T-cell (primary cell): ENCODE results near the gene NTM. TPM values are rescaled to one million over a fixed set of nuclear protein-coding genes. Genes with fewer than 3 reads are reported as not detected.

ENCODE experiments used
- ATAC-seq, 4 experiments: fragments of 200-7000 bp in 3 of 4; fragments of 150-1000 bp in 1 of 4; cut with Tn5 transposase; replicated peaks in 1 of 4; 1 replicate in 3 of 4; 2 replicates in 1 of 4; pipeline ENCODE4 v1.10.0; 2021; ENCODE audit warnings: moderate library complexity in 3 of 4, mild to moderate bottlenecking in 2 of 4, moderate number of reproducible peaks in 1 of 4
- CTCF ChIA-PET, 2 donors: fragments of 300-600 bp; sonication (Branson Sonifier 250); formaldehyde crosslinking; loops; one replicate each; lab custom pipeline; 2022; ENCODE audit warnings: antibody characterized with exemption in 2 of 2; lab: Charles Lee
- POLR2A ChIA-PET, 2 donors: fragments of 300-600 bp; sonication (Branson Sonifier 250); formaldehyde crosslinking; loops; one replicate each; lab custom pipeline; 2022; ENCODE audit warnings: antibody characterized with exemption in 2 of 2; lab: Charles Lee
- DNase-seq, 35 experiments: peaks; one replicate each; pipeline versions ENCODE4 v3.0.0 to v3.0.0-alpha.2; 2013 to 2023
- H3K27ac ChIP-seq: one replicate; pipeline ENCODE4 v1.5.1; 2013; ENCODE audit warnings: low read length
- H3K27me3 ChIP-seq, 2 experiments: replicated peaks in 1 of 2; 1 replicate in 1 of 2; 2 replicates in 1 of 2; pipeline versions ENCODE4 v1.6.1 to v1.7.0; 2013; ENCODE audit warnings: low read length in 1 of 2, mixed read lengths in 1 of 2; ENCODE audit not compliant: control insufficient read depth in 2 of 2, insufficient read depth in 2 of 2; ENCODE audit errors: extremely low read depth in 1 of 2
- H3K36me3 ChIP-seq, 2 donors: 1 replicate in 1 of 2; 2 replicates in 1 of 2; pipeline versions ENCODE4 v1.6.1 to v1.7.0; 2013; ENCODE audit warnings: low read length in 1 of 2; ENCODE audit not compliant: control insufficient read depth in 2 of 2, insufficient read depth in 1 of 2; ENCODE audit errors: extremely low read depth in 1 of 2
- H3K4me1 ChIP-seq, 2 experiments: 1 replicate in 1 of 2; 2 replicates in 1 of 2; pipeline versions ENCODE4 v1.6.1 to v1.7.0; 2013; ENCODE audit warnings: low read length in 2 of 2, mixed read lengths in 1 of 2; ENCODE audit not compliant: insufficient read depth in 2 of 2, control insufficient read depth in 1 of 2; ENCODE audit errors: extremely low read depth in 1 of 2
- H3K4me3 ChIP-seq, 2 donors: 1 replicate in 1 of 2; 2 replicates in 1 of 2; pipeline versions ENCODE4 v1.5.1 to v1.7.0; 2013; ENCODE audit warnings: mild to moderate bottlenecking in 2 of 2, low read length in 1 of 2, moderate library complexity in 1 of 2; ENCODE audit not compliant: control insufficient read depth in 1 of 2; ENCODE audit errors: extremely low read depth in 1 of 2
- H3K9me3 ChIP-seq: 2 replicates; pipeline ENCODE4 v1.7.0; 2013
- H3K27ac Mint-ChIP-seq, 2 donors: one replicate each; pipeline ENCODE4 v1.8.0; 2020 to 2021; ENCODE audit warnings: mild to moderate bottlenecking in 2 of 2, mixed read lengths in 2 of 2
- H3K27me3 Mint-ChIP-seq, 2 donors: one replicate each; pipeline ENCODE4 v1.8.0; 2021 to 2022; ENCODE audit warnings: mixed read lengths in 2 of 2
- H3K36me3 Mint-ChIP-seq: one replicate; pipeline ENCODE4 v1.8.0; 2021; ENCODE audit warnings: mixed read lengths
- H3K4me1 Mint-ChIP-seq, 3 donors: one replicate each; pipeline ENCODE4 v1.8.0; 2020 to 2022; ENCODE audit warnings: mixed read lengths in 3 of 3, mild to moderate bottlenecking in 1 of 3
- H3K4me3 Mint-ChIP-seq, 3 donors: one replicate each; pipeline ENCODE4 v1.8.0; 2020 to 2022; ENCODE audit warnings: mild to moderate bottlenecking in 3 of 3, mixed read lengths in 3 of 3, moderate library complexity in 3 of 3
- H3K9me3 Mint-ChIP-seq, 3 donors: one replicate each; pipeline ENCODE4 v1.8.0; 2020 to 2022; ENCODE audit warnings: mixed read lengths in 3 of 3
- WGBS: methylation state at CpG from one replicate; pipeline ENCODE4 v1.1.5; 2013; ENCODE audit warnings: missing lambda C conversion rate; ENCODE audit not compliant: insufficient coverage; 5-methylcytosine and 5-hydroxymethylcytosine counted together
- total RNA-seq, 35 experiments: library from RNA in 6 of 35; stranded (reverse) in 6 of 35; fragments of 120-200 nt in 1 of 35; gene quantifications; one replicate each; pipeline versions ENCODE4 v1.2.1 to v1.2.4 and lab custom pipeline; 2013 to 2026

Gene NTM
- total RNA-seq, 5 donors from 2014 or later (not counting 1 experiment from before 2014, with no cell fraction given): not detected

DNA sequence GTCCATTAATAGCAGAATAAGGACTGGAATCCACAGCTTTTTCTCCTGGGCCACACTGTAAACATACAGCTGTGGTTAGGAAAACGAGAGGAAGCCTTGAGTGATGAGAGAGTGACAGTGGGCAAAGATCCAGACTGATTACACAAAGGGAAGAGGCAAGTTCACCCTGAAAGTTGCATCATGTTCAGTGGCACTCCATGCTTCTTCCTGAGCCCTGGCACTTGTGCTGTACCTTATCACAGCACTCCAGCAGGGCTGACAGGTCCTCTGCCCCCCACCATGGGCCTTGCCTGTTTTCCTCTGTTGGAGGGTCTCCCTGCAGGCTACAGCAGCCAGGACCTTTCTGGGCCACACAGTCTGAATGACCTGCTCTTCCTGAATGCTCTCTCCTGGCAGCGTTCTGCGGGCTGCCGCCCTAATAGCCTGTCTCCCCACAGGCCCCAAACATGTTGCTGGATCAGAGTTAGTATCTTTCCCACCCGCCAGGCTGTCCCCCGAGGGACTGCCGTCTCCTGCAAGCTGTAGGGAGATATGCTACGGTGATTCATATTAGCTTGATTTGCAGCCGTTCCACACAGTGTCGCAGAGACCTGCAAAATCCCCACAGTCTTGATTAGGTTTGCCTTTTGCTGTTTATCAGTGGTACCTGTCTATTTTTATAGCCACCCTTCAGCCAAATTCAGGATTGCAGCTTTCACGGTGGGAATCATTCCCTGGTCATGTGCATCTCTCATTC lies 60.2 kb downstream of the NTM start:
- H3K9me3 Mint-ChIP-seq: peaks cover 5 to 14% (median 9%) of the 10 kb centered on the region in 3 donors
- no peak for ATAC-seq
- H3K36me3 Mint-ChIP-seq: no peaks in the 10 kb centered on the region
- no peak overlapping the region for H3K27ac Mint-ChIP-seq
- H3K4me3 ChIP-seq: no peak overlapping the region
- 58% methylated on average over 6 of the region's 11 CpGs for WGBS
- no peaks in the 10 kb centered on the region for H3K4me1 ChIP-seq
- H3K27ac ChIP-seq: no peak overlapping the region
- no peaks in the 10 kb centered on the region for H3K27me3 ChIP-seq
- H3K9me3 ChIP-seq: no peaks in the 10 kb centered on the region
- ChIA-PET POLR2A (no interaction called here), CTCF (no interaction called here)
- no peak for DNase-seq
- peaks cover 0 to 3% of the 10 kb centered on the region in 2 donors for H3K27me3 Mint-ChIP-seq
- H3K36me3 ChIP-seq: no peaks in the 10 kb centered on the region
- no peaks in the 10 kb centered on the region for H3K4me1 Mint-ChIP-seq
- no peak overlapping the region for H3K4me3 Mint-ChIP-seq

DNA sequence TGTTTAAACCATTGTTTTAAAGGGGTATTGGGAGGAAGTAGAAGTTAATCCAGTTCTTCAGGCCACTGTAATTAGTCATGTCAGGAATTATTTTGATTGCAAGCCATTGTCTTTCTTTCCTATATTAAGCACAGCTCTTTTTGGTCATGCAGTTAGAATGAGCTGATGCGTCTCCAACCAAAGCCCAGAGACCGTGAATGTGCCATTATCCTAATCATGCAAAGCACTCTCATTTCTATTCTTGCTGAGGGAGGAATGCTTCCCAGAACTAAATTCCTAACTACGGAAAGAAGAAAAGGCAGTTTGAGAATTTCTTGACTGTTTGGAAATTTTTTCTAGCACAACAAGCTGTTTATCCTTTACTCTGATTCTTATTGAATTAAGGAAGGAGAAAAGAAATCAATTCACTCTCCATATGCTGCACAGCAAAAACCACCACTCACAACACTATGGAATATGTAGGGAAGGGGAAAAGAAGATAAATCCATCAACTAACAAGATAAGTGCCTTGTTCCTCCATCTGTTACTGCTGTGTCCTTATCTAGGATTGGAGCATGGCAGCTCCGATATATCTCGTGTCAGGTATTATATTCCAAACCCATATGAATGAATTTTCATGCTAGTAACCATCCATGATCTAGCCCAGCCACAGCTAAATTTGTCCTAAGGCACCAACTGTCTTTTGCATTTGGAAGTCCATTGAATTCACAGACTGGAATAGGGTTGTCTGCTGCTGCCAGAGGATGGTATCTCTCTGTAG lies 70.8 kb downstream of the NTM start:
- DNase-seq: no peak
- ChIA-PET POLR2A (no interaction called here), CTCF (no interaction called here)
- ATAC-seq: no peak
- Histone ChIP-seq H3K4me3 (no peak overlapping the region), H3K27me3 (no peaks in the 10 kb centered on the region), H3K27ac (no peak overlapping the region), H3K9me3 (no peaks in the 10 kb centered on the region), H3K36me3 (no peaks in the 10 kb centered on the region), H3K4me1 (no peaks in the 10 kb centered on the region)
- no CpG with 5 or more reads among the region's 5 CpGs for WGBS
- no peaks in the 10 kb centered on the region for H3K27me3 Mint-ChIP-seq
- H3K4me3 Mint-ChIP-seq: no peak overlapping the region
- H3K36me3 Mint-ChIP-seq: no peaks in the 10 kb centered on the region
- H3K9me3 Mint-ChIP-seq: peaks cover 4 to 23% (median 4%) of the 10 kb centered on the region in 3 donors
- H3K27ac Mint-ChIP-seq: no peak overlapping the region
- no peaks in the 10 kb centered on the region for H3K4me1 Mint-ChIP-seq

DNA sequence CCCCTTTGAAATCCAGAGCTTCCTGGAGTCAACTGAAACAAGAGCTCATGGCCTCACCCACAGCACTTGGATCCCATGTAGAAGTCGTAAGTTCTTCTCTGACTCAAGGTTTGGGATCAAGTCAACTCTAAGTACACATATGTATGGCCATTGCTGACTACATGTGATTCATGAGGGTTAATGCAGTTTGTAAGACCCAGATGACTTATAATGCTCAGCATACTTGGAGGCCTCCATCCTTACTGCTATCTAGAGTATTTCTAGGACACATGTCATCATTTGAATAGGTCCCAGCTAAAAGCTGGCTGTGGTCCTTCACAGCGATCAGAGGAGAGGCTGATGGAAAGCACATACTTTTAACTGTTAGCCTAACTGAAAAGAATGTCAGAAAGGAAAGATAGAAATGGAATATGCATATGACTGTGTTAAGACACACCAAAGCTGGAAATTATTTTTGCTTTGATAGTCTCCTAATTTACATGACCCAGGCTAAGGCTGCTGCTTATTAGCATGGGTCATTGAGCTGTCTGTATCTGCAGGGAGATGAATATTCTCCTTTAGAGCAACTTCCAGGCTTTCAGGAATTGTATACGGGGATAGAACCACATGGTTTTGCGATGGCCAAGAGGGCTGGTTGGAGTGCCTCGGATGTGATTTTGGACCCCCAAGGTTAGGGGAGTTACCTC lies 76.3 kb downstream of the NTM start:
- Mint-ChIP-seq H3K27ac (no peak overlapping the region), H3K4me1 (no peaks in the 10 kb centered on the region), H3K4me3 (no peak overlapping the region), H3K36me3 (no peaks in the 10 kb centered on the region), H3K27me3 (no peaks in the 10 kb centered on the region), H3K9me3 (peaks cover 0 to 5% (median 3%) of the 10 kb centered on the region in 3 donors)
- ATAC-seq: no peak
- H3K9me3 ChIP-seq: no peaks in the 10 kb centered on the region
- DNase-seq: no peak
- H3K4me3 ChIP-seq: no peak overlapping the region
- H3K27me3 ChIP-seq: no peaks in the 10 kb centered on the region
- H3K27ac ChIP-seq: no peak overlapping the region
- ChIA-PET CTCF (no interaction called here), POLR2A (no interaction called here)
- H3K4me1 ChIP-seq: no peaks in the 10 kb centered on the region
- 91% methylated on average over 3 of the region's 5 CpGs for WGBS
- no peaks in the 10 kb centered on the region for H3K36me3 ChIP-seq

DNA sequence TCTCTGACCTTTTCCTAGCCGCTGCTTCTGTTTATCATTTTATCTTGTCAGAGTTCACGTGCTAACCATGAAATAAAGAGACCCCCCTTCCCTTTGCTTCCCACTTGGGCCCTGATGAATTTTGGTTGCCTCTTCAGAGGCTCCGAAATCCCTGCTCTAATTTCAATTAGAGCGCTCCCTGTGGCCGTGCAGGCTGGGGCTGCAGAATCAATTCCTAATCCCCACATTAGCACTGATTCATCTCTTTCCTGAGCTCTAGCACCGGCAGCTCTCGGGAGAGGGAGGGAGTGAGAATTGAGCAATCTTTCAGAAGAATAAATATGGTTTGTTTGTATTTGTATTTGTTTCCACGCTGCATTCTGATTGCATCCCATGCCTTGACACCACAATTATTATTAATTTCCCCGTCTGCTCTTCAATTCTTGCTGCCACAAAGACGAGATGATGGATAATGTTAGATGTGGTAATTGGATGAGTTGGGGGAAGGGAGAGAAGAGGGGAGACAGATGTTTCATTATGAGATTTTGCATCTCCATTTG lies 76.9 kb downstream of the NTM start:
- no peak overlapping the region for H3K4me3 ChIP-seq
- Mint-ChIP-seq H3K36me3 (no peaks in the 10 kb centered on the region), H3K4me1 (no peaks in the 10 kb centered on the region), H3K27me3 (no peaks in the 10 kb centered on the region), H3K9me3 (peaks cover 0 to 5% (median 0%) of the 10 kb centered on the region in 3 donors), H3K27ac (no peak overlapping the region), H3K4me3 (no peak overlapping the region)
- no peaks in the 10 kb centered on the region for H3K36me3 ChIP-seq
- no peak for DNase-seq
- POLR2A ChIA-PET: no interaction called here
- ATAC-seq: no peak
- CTCF ChIA-PET: interaction anchor here in 1 of 2 donors (0.5 kb wide), 1 partner anchor 14 kb away, joined by 3 read pairs; no protein-coding TSS in a partner anchor
- H3K4me1 ChIP-seq: no peaks in the 10 kb centered on the region
- no peaks in the 10 kb centered on the region for H3K9me3 ChIP-seq
- no peaks in the 10 kb centered on the region for H3K27me3 ChIP-seq
- 74% methylated on average over 4 of the region's 10 CpGs for WGBS
- H3K27ac ChIP-seq: no peak overlapping the region

- no peaks in the 10 kb centered on the region for H3K36me3 Mint-ChIP-seq
- H3K27me3 ChIP-seq: no peaks in the 10 kb centered on the region
- no peaks in the 10 kb centered on the region for H3K9me3 ChIP-seq
- CTCF ChIA-PET: interaction anchor here in 1 of 2 donors (0.5 kb wide), 1 partner anchor 13 kb away, joined by 3 read pairs; no protein-coding TSS in a partner anchor
- no peak overlapping the region for H3K4me3 ChIP-seq
- peaks cover 0 to 5% (median 0%) of the 10 kb centered on the region in 3 donors for H3K9me3 Mint-ChIP-seq
- H3K27me3 Mint-ChIP-seq: no peaks in the 10 kb centered on the region
- 88% methylated on average over 10 of the region's 11 CpGs for WGBS
- H3K36me3 ChIP-seq: no peaks in the 10 kb centered on the region
- H3K27ac ChIP-seq: no peak overlapping the region
- ATAC-seq: no peak
- H3K4me1 ChIP-seq: no peaks in the 10 kb centered on the region
- no peak overlapping the region for H3K4me3 Mint-ChIP-seq
- no peak for DNase-seq
- POLR2A ChIA-PET: no interaction called here
- H3K4me1 Mint-ChIP-seq: no peaks in the 10 kb centered on the region
- H3K27ac Mint-ChIP-seq: no peak overlapping the region
Measured at GRCh38 chr11:131447898-131448297, 77.5 kb downstream of the NTM start.
